ENCODE data around the gene POFUT1. TPM values are rescaled to one million over a fixed set of nuclear protein-coding genes. Genes with fewer than 3 reads are reported as not detected.
A peak's percentile ranks its signal among the peaks of the same experiment; 100 is the strongest.
"Not testable (repeated sequence)": the region's sequence is repeated elsewhere in the genome, so short reads cannot be mapped to it uniquely, and the experiment has no call there.

The POFUT1 gene
- total RNA-seq, 2 experiments from 2014 or later: 64.0 to 65.7 TPM

DNA sequence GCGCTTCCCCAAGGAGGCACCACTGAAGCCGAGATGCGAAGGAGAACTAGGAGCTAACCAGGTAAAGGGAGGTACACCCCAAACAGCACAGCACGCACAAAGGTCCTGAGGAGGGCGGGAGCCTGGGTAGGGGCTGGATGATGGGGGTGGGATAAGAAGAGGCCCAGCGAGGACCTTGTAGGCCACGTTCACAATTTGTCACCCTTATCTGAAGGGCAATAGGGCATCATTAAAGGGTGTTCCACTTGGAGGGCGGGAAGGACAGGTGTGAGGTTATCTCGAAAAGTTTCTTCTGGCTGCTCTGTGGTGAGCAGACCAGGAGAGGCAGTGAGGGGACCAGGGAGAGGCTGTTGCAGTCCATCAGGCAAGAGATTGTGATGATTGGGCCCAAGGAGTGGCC lies 25.6 kb downstream of the POFUT1 start:
- DNase-seq: no peak
- Mint-ChIP-seq H3K27me3 (no peaks in the 10 kb centered on the region), H3K4me3 (peak overlapping the region; percentile 52), H3K4me1 (peaks cover 38% of the 10 kb centered on the region), H3K36me3 (peaks cover 70% of the 10 kb centered on the region), H3K27ac (peak overlapping the region; percentile 97), H3K9me3 (no peaks in the 10 kb centered on the region)

DNA sequence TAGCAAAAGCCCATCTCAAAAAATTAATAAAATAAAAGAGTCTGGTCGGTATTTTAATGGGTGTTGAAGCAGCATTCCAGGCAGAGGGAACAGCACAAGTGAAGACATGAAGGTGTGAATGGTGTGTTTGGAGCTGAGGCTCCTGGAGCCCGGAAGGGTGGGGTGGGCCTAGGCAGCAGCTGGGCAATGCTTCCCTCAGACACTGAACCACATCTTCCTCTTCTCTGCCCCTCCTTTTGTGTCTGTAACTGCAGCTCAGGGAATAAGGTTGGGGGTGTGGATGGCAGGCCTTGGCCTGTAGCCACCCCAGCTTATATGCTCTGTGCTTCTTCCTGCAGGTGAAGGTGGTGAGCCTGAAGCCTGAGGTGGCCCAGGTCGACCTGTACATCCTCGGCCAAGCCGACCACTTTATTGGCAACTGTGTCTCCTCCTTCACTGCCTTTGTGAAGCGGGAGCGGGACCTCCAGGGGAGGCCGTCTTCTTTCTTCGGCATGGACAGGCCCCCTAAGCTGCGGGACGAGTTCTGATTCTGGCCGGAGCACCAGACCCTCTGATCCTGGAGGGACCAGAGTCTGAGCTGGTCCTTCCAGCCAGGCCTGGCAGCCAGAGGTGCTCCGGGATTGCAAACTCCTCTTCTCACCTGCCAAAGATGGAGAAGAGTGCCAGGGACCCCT lies 26.6 kb downstream of the POFUT1 start:
- Mint-ChIP-seq H3K4me3 (no peak overlapping the region), H3K27ac (peak overlapping the region; percentile 97), H3K4me1 (peaks cover 39% of the 10 kb centered on the region), H3K27me3 (no peaks in the 10 kb centered on the region), H3K36me3 (peaks cover 62% of the 10 kb centered on the region), H3K9me3 (no peaks in the 10 kb centered on the region)
- no peak for DNase-seq

DNA sequence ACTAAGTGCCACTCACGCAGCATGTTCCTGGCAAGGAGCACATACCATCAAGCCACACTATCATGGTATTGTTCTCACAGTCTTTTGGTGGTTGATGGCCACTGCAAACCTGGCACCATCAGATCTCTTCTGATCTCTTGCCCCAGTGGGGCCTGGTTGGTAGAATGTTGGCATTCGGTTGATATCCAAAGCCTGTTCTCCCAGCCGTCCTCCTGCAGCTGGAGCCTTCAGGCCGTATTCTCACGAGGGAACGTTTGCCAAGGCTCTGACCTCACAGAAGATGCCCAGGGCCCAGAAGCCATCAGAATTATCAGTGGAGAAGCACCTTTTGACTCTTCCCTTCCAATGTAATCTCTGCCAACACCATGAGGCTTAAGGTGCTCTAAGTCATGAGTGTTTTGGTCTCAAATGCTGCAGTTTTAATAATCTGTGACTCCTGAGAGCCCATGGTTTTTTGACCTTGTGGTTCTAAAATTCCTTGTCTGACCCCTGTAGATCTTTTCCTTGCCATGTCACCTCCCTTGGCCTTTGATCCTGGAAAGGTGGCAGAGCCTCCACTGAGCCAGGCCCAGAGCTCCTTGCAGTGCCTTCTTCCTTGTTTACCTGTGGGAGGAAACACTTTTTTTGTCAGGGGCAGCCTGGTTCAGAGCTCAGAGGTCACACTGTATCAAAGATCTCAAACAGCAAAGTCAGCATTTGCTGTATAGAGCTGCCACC lies 27.8 kb downstream of the POFUT1 start:
- Mint-ChIP-seq H3K36me3 (peaks cover 57% of the 10 kb centered on the region), H3K4me3 (no peak overlapping the region), H3K4me1 (peaks cover 47% of the 10 kb centered on the region), H3K27me3 (no peaks in the 10 kb centered on the region), H3K27ac (peak overlapping the region; percentile 65), H3K9me3 (no peaks in the 10 kb centered on the region)
- no peak for DNase-seq

DNA sequence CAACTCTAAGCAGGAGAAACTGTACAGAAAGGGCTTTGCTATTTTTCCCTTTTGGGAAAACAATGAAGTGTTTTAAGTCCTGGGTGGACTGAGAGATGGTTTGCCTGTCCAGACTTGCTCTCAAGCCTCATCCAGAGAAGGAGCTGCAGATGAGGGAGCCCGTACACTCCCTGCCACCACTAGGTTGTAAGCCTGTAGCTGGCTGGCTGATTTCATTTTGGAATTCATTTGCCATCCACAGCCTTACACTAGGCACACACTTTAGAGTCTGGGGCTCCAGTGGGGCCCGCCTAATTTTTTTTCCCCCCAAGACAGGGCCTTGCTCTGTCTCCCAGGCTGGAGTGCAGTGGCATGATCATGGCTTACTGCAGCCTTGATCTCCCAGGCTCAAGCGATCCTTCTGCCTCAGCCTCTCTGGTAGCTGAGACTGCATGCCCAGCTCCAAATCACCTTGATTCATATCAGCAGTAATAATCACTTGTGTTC lies 28.4 kb downstream of the POFUT1 start:
- Mint-ChIP-seq H3K27ac (peak overlapping the region; percentile 65), H3K36me3 (peaks cover 51% of the 10 kb centered on the region), H3K9me3 (no peaks in the 10 kb centered on the region), H3K4me3 (no peak overlapping the region), H3K27me3 (no peaks in the 10 kb centered on the region), H3K4me1 (peaks cover 45% of the 10 kb centered on the region)
- no peak for DNase-seq

DNA sequence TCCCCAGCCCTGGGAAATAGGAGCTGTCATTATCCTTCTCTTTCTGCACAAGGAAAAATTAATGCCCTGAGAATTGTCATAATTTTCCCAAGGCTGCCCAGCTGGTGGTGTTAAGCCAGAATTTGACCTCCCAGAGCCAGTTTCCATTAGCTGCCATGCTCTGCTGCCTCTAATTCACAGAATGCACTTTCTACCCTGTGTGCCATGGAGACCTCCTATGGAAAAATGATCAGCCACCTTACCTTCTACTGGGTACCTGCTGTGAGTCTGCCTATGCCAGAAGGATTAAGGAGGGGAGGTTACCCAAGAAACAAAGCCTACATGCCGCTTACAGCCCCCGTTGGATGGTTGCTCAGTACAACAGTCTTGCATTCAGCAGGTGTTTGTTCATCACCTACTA lies 29.1 kb downstream of the POFUT1 start:
- Mint-ChIP-seq H3K27ac (peak overlapping the region; percentile 9), H3K9me3 (no peaks in the 10 kb centered on the region), H3K36me3 (peaks cover 43% of the 10 kb centered on the region), H3K4me3 (no peak overlapping the region), H3K27me3 (no peaks in the 10 kb centered on the region), H3K4me1 (peaks cover 40% of the 10 kb centered on the region)
- DNase-seq: no peak

DNA sequence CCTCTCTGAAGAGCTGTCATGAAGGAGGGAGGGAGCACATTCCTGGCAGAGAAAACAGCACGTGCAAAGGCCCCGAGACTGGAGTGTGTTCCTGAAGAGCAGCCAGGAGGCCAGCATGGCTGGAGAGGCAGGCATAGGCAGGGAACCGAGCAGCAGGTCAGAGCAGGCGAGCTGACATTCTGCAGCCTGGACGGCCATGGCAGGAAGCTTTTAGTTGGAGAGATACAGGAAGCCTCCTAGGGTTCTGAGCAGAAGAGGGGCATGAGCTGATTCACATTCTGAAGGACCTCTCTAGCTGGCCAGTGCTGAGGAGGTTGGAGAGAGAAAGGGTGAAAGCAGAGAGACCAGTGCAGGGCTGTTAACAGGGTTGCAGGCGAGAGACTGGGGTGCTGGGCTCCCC lies 29.7 kb downstream of the POFUT1 start:
- Mint-ChIP-seq H3K4me3 (no peak overlapping the region), H3K27me3 (no peaks in the 10 kb centered on the region), H3K27ac (peak overlapping the region; percentile 9), H3K9me3 (no peaks in the 10 kb centered on the region), H3K36me3 (peaks cover 39% of the 10 kb centered on the region), H3K4me1 (peaks cover 36% of the 10 kb centered on the region)
- no peak for DNase-seq

DNA sequence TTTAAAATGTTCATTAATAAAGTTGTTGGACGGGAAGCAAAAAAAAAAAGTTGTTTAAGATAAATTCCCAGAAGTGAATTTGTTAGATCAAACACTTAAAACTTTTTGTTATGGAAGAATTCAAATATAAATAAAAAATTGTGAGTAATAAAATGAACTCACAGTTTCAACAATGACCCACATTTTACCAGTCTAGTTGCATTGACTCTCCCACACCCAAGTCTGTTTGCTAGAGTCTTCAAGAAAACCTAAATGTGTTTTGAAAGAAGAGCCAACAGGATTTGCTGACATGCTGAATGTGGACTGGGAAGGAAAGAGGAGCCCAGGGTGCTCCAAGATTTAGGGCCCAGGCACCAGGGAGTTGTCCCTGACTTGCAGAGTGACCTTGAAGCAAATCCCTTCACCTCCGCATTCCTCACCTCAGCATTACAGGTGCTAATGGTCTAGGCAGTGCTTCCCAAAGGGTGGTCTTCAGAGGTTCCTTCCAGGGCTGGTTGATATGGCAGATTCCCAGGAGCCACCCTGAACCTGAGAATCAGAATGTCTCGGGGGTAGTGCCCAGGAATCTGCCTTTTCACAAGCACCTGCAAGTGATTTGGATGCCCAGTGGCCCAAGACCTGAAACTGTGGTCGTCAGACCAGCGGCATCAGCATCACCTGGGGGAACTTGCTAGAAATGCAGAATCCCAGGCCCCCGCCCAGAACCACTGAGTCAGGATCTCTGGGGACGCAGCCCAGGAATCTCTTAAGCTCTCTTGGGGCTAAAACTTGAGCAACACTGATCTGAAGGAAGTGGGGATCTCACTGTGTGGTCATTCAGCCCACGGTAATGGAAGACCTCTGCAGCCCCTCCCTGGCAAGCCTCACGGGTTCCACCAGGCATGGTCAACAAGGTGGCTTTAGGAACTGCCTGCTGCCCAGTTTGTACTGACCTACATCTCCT lies 31.1 kb downstream of the POFUT1 start:
- no peaks in the 10 kb centered on the region for H3K27me3 Mint-ChIP-seq
- no peak for DNase-seq
- H3K4me3 Mint-ChIP-seq: no peak overlapping the region
- H3K4me1 Mint-ChIP-seq: peaks cover 23% of the 10 kb centered on the region
- H3K27ac Mint-ChIP-seq: peak overlapping the region; percentile 20
- peaks cover 26% of the 10 kb centered on the region for H3K36me3 Mint-ChIP-seq
- H3K9me3 Mint-ChIP-seq: no peaks in the 10 kb centered on the region

DNA sequence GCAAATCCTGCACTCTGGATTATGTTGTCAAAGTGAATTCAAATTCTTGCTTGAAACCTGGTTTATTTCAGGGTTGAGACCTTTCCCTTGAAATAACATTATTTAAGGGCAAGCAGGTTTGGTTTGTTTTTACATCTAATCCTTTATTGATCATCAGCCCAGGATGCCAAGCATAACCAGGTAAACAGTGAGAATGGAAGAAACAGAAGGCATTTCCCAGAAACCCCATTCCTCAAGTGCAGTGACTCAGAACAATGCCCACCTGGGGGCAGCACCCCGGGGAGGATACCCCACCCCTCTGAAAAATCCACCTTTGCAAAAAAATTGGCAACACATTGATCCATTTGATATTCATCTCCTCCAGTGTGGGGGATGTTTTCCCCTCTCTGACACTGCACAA lies 32.5 kb downstream of the POFUT1 start:
- peak overlapping the region; percentile 68 for H3K27ac Mint-ChIP-seq
- peaks cover 21% of the 10 kb centered on the region for H3K4me1 Mint-ChIP-seq
- no peaks in the 10 kb centered on the region for H3K27me3 Mint-ChIP-seq
- no peaks in the 10 kb centered on the region for H3K9me3 Mint-ChIP-seq
- no peak overlapping the region for H3K4me3 Mint-ChIP-seq
- no peak for DNase-seq
- peaks cover 15% of the 10 kb centered on the region for H3K36me3 Mint-ChIP-seq

DNA sequence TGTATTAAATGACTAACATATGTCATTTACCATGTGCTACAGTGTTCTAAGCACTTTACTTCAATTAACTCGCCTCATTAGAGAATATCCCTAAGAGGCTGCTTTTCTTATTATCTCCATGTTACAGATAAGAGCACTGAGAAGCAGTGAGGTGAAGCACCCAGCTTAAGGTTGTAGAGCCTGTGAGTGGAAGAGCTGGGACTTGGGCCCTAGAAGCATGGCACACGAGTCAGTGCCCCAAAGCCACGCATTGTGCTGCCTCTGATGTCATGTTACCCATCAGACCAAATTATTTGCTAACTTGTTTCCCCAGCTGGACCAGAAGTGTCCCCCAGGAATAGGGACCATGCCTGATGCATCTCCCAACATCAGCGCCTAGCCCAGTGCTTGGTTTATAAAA lies 34.1 kb downstream of the POFUT1 start:
- no peaks in the 10 kb centered on the region for H3K9me3 Mint-ChIP-seq
- peaks cover 20% of the 10 kb centered on the region for H3K4me1 Mint-ChIP-seq
- no peak overlapping the region for H3K4me3 Mint-ChIP-seq
- no peak overlapping the region for H3K27ac Mint-ChIP-seq
- peaks cover 7% of the 10 kb centered on the region for H3K36me3 Mint-ChIP-seq
- no peak for DNase-seq
- no peaks in the 10 kb centered on the region for H3K27me3 Mint-ChIP-seq

DNA sequence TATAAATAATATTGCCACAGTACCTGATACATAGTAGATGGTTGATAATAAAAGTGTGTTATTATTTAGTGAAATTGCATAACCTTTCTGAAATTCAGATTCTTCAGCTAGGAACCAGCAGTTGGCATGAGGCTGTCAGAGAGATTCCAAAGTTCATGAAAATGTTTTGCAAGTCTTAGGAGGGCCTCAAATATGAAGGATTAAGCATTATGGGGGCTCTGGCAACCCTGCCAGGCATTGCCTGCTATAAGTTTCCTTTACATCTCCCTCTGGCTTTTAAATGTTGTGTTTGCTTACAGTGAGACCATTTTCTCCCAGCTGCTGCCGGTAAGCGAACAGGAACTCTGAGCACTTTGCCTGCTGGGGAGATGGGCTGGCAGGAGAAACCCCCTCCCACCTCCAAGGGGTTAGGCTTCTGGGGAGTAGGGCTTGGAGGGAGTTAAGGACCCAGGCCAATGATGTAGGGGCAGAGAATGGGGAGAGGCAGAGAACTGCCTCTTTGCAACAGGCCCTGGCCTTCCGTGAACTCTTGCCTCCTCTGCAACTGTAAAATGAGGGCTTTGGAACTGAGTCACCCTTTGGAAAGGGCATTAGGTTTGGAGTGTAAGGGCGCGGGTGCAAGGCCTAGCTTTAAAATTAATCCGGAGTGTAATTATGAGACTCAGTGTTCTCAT lies 36.6 kb downstream of the POFUT1 start:
- Mint-ChIP-seq H3K27me3 (no peaks in the 10 kb centered on the region), H3K4me3 (no peak overlapping the region), H3K4me1 (peaks cover 25% of the 10 kb centered on the region), H3K27ac (peak overlapping the region; percentile 6), H3K36me3 (no peaks in the 10 kb centered on the region), H3K9me3 (no peaks in the 10 kb centered on the region)
- no peak for DNase-seq

DNA sequence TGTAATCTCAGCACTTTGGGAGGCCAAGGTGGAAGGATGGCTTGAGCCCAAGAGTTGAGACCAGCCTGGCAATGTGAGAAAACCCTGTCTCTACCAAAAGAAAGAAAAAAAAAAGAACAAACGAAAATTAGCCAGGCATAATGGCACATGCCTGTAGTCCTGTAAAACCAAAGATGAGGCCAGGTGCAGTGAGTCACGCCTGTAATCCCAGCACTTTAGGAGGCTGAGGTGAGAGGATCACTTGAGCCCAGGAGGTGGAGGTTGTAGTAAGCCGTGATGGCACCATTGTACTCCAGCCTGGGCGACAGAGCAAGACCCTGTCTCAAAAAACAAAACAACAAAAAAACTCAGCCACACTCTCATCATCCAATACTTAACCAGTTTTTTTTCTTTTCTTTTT lies 37.3 kb downstream of the POFUT1 start:
- Mint-ChIP-seq H3K9me3 (no peaks in the 10 kb centered on the region), H3K4me1 (peaks cover 27% of the 10 kb centered on the region), H3K36me3 (no peaks in the 10 kb centered on the region), H3K27ac (peak overlapping the region; percentile 6), H3K4me3 (no peak overlapping the region), H3K27me3 (no peaks in the 10 kb centered on the region)
- no peak for DNase-seq

DNA sequence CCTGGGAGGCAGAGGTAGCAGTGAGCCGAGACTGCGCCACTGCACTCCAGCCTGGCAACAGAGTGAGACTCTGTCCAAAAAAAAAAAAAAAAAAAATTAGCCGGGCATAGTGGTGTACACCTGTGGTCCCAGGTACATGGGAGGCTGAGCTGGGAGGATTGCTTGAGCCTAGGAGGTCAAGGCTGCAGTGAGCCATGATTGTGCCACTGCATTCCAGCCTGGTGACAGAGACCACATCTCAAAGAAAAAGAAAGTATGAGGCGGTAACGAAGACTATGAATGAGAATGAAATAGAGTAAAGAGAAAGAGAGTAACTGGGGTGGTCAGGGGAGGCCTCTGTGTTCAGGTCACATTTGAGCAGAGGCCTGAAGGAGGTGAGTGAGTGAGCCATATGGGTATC lies 38.5 kb downstream of the POFUT1 start:
- not testable (repeated sequence) for H3K9me3 Mint-ChIP-seq, H3K27ac Mint-ChIP-seq, H3K4me3 Mint-ChIP-seq, H3K36me3 Mint-ChIP-seq, DNase-seq, H3K27me3 Mint-ChIP-seq
- peaks cover 21% of the 10 kb centered on the region for H3K4me1 Mint-ChIP-seq

DNA sequence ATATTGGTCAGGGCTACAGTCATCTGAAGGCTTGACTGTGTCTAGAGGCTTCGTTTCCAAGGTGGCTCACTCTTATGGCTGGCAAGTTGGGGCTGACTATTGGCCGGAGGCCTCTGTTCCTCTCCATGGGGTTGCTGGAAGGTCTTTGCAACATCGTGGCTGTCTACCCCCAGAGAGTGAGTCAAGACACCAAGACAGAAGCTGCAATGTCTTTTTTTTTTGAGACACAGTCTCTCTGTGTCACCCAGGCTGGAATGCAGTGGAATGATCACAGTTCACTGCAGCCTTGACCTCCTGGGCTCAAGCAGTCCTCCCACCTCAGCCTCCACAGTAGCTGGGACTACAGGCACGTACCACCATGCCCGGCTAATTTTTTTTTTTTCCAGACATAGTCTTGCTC lies 40.4 kb downstream of the POFUT1 start:
- Mint-ChIP-seq H3K27ac (peak overlapping the region; percentile 91), H3K4me1 (peaks cover 36% of the 10 kb centered on the region), H3K27me3 (no peaks in the 10 kb centered on the region), H3K36me3 (peaks cover 14% of the 10 kb centered on the region), H3K4me3 (no peak overlapping the region), H3K9me3 (peaks cover 11% of the 10 kb centered on the region)
- no peak for DNase-seq

DNA sequence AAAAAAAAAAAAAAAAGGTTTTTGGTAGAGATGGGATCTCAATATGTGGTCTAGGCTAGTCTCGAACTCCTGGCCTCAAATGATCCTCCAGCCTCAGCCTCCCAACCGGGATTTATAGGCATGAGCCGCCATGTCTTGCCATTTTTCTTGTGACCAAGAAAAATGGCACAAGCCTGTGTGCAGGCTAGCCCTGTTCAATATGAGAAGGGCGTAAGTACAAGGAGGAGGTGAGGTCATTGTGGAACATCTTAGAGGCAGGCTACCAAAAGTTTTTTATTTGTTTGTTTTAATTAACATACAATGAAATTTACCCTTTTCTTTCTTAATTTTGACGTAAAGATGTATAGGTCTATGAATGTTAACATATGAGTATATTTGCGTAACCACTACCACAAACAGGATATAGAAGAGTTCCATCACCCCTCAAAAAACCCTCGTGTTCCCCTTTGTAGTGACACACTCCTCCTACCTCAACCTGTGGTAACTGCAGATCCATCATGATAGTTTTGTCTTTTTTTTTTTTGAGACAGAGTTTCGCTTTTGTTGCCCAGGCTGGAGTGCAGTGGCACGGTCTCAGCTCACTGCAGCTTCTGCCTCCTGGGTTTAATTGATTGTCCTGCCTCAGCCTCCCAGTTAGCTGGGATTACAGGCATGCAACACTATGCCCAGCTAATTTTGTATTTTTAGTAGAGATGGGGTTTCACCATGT lies 41.5 kb downstream of the POFUT1 start:
- peak overlapping the region; percentile 91 for H3K27ac Mint-ChIP-seq
- no peak overlapping the region for H3K4me3 Mint-ChIP-seq
- DNase-seq: peak; percentile 47
- H3K9me3 Mint-ChIP-seq: peaks cover 18% of the 10 kb centered on the region
- H3K36me3 Mint-ChIP-seq: peaks cover 21% of the 10 kb centered on the region
- H3K27me3 Mint-ChIP-seq: no peaks in the 10 kb centered on the region
- peaks cover 43% of the 10 kb centered on the region for H3K4me1 Mint-ChIP-seq

All from activated naive CD8-positive, alpha-beta T cell treated with anti-CD3 and anti-CD28 coated beads for 36 hours (primary cell).